Gastroesophageal sphincter (tissue), 3 donors: ENCODE data around the gene SFSWAP.

Experiments used
- CTCF ChIP-seq, 4 experiments: fragments of 200-600 bp in 2 of 4; fragments of 450-650 bp in 2 of 4; sonication (generic) in 1 of 4; IDR thresholded peaks; one replicate each; pipeline ENCODE4 v1.5.1; 2017 to 2019; ENCODE audit warnings: antibody characterized with exemption in 4 of 4, mild to moderate bottlenecking in 2 of 4, moderate library complexity in 2 of 4
- EP300 ChIP-seq: sonication (generic); formaldehyde crosslinking; IDR thresholded peaks from one replicate; pipeline ENCODE4 v1.6.1; 2017; ENCODE audit warnings: antibody characterized with exemption, mild to moderate bottlenecking
- POLR2A ChIP-seq, 2 donors: fragments of 450-650 bp; IDR thresholded peaks; one replicate each; pipeline ENCODE4 v1.6.1; 2017; ENCODE audit warnings: antibody characterized with exemption in 2 of 2, mild to moderate bottlenecking in 2 of 2, moderate library complexity in 1 of 2
- POLR2AphosphoS5 ChIP-seq: sonication (generic); formaldehyde crosslinking; IDR thresholded peaks from one replicate; pipeline ENCODE4 v1.6.1; 2017; ENCODE audit warnings: antibody characterized with exemption

GRCh38 chr12:131833896-131834641 lies 123.2 kb downstream of the SFSWAP start:
- TF ChIP-seq CTCF (IDR thresholded peaks at IDR 0.05): peak in 1 of 4 experiments; percentile 13
- no peak for TF ChIP-seq POLR2A (IDR thresholded peaks at IDR 0.05)
- no peak for TF ChIP-seq POLR2AphosphoS5
- no peak for TF ChIP-seq EP300
